T47D (cell line): ENCODE results near the gene C14orf180.
A peak's percentile ranks its signal among the peaks of the same experiment; 100 is the strongest.

Source experiments
- DNase-seq, 2 experiments: peaks; one replicate each; pipeline versions ENCODE4 v3.0.0 to v3.0.0-alpha.2; 2011 to 2012; ENCODE audit warnings: low read depth in 1 of 2, low spot score in 1 of 2
- JUND ChIP-seq: IDR thresholded peaks from 2 replicates; pipeline ENCODE4 v1.6.1; 2012; ENCODE audit warnings: low read depth
- in situ Hi-C: cut with HindIII; loops from 2 replicates; pipeline ENCODE4 v1.10.0; 2016; ENCODE audit warnings: low sequenced_read_pairs, low pct_unique_long_range_greater_than_20kb

Gene C14orf180

DNA sequence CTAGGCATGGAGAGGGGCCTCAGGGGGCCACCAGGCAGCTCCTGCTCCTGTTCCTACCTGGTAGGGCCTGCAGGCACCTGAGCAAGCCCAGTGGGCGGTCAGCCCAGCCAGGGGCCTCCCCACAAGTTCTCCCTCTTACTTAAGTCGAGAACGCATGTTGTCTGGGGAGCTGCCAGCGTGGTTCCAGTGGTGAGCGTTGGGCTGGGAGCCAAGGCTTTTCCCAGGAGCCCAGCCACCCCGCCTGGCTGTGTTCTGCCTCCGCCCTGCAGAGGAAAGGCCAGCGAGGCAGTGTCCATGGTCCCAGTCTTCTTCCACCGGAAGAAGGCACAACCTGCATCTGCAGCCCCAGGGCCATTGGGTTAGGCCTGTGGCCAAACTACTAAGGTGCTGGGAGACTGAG lies 1.4 kb downstream of the C14orf180 start:
- no peak for TF ChIP-seq JUND
- DNase-seq: no peak
- in situ Hi-C loops: no loop called here

DNA sequence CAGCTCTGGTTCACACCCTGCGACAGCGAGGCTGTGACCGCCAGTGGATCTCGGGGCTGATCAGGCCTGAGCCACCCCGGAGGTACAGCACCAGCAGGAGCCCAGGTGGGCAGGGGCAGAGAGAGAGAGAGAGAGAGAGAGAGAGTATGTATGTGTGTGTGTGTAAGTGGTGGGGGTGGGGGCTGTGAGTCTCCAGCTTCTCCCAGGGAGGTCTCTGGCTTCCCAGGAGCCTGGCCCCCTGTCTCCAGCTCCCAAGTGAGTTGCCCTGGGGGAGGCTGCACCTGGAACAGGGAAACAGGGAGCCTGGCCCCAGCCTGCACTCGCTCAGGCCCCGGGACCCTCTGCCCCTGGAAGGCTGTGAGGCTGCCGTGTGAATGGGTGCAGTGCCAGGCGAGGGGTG lies 2.0 kb downstream of the C14orf180 start:
- no peak for TF ChIP-seq JUND
- DNase-seq: no peak
- in situ Hi-C loops: no loop called here

DNA sequence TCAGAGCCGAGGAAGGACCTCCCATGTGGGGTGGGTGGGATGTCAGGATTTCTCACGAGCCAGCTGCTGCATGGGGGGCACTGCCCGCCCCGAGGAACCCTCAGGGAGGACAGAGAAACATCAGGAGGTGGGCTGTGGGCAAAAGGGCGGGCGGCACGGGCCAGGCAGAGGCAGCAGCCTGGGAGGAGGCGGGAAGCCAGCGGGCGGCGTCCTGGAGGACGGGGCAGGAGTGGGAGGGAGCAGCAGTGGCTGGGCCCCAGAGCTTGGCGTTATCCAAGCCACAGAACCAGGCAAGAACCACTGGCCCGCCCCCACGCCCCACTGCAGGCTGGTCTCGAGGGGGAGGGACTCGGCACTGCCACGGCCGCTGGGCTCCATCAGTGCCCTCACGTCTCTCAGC lies 2.4 kb downstream of the C14orf180 start:
- no peak for DNase-seq
- no peak for TF ChIP-seq JUND
- in situ Hi-C loops: no loop called here

DNA sequence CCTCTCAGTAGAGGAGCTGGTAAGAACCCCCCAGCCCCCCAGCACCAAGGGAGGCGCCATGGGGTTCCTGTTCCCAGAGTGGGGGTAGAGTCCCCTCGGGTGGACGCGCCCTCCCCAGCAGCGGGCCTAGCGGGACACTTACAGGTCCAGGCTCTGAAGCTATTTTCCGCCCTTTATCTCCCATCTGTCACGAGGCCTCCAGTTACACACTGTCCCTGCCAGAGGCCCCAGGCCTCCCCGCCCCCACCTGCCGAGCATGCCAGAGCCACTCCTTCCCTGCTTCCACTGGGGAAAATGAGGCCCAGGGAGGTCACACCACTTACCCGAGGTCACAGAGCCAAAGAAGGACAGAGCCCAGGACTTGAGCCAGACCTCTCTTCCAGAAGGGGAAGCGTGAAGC lies 3.1 kb downstream of the C14orf180 start:
- in situ Hi-C loops: no loop called here
- DNase-seq: peak; percentile 77 to 80
- no peak for TF ChIP-seq JUND

DNA sequence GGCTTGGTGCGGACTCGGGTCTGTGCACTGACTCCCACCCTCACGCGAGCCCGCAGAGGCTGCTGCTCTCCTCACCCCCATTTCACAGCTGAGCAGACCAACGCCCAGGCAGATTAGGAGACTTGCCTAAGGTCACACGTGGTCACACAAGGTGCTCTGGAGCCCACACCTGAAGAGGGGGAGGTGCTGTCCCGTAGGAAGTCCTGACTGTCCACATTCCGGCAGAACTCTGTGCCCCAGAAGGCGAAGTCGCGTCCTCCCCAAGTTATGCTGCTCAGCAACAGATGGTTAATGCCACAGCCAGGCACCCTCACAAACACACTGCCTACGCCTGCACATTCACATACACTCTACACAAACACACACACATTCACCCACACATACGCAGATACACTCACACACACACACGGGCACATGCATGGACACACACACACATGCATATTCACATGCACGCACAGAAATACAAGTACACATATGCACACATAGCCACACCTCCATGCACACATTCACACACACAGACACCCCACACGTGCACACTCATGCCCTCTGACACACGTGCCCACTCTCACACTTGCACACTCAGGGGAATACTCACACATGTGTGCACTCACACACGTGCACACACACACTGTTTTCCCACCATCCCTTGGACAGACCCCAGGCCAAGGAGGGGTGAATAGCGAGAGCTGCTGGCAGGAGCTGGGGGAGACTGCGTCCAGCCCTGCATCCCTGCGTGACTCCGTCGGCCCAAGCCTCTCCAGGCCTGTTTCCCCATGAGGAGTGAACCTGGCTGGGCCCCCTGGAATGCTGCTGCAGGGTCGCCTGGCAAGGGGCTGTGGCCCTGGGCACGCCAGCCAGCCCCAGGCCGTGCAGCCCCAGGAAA lies 4.1 kb downstream of the C14orf180 start:
- TF ChIP-seq JUND: no peak
- in situ Hi-C loops: no loop called here
- peak; percentile 81 to 84 for DNase-seq

DNA sequence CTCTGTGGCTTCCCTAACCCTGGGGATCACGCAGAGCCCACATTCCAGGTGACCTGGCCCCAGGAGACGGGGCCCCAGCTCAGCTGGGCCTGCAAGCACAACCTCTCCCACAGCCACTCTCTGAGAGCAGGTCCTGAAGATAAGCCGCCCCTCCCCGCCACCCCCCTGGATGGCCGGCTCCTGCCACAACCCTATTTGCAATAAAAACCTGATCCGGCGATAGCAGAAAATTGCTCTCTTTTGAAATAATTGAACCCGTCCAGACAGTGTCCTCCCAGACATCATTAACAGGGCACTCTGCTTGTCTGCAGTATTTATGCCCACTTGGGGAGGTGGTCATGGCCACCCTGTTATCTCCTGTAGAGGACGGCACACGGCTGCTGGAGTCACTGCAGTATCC lies 5.0 kb downstream of the C14orf180 start:
- no peak for TF ChIP-seq JUND
- in situ Hi-C loops: no loop called here

DNA sequence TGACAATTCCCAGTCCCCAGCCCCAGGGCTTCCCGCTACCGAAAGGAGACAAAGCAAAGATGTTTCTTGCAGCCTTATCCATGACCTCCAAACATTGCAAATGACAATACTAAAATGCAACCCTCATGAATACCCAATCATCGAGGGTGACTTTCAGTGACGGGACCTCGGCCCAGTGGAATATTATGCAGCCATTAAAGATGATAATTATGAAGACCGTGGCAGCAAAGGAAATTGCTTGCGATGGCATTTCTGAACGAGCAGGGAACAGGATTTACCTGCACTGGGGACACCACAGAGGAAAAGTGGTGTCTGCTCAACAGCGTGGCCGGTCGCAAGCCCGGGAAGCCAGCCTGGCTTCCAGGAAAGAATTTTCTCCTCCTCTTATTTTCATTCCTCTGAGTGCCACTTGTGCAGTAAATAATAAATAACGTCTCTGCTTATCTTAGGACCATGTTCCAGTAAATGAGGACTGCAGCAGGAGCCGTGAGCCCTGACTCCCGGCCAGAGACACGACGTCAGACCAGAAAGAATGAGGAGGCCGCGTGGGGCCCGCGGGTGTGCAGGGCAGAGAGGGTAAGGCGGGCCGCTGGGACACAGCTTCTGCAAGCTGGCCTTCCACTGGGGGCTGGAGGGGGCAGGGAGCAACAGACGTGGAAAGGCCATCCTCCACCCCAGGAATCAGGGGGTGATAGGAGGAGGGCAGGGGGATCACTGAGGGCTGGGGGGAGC lies 6.6 kb downstream of the C14orf180 start:
- in situ Hi-C loops: no loop called here

More for the DNA sequence above, 5.0 kb downstream of the C14orf180 start:
- no peak for DNase-seq

DNA sequence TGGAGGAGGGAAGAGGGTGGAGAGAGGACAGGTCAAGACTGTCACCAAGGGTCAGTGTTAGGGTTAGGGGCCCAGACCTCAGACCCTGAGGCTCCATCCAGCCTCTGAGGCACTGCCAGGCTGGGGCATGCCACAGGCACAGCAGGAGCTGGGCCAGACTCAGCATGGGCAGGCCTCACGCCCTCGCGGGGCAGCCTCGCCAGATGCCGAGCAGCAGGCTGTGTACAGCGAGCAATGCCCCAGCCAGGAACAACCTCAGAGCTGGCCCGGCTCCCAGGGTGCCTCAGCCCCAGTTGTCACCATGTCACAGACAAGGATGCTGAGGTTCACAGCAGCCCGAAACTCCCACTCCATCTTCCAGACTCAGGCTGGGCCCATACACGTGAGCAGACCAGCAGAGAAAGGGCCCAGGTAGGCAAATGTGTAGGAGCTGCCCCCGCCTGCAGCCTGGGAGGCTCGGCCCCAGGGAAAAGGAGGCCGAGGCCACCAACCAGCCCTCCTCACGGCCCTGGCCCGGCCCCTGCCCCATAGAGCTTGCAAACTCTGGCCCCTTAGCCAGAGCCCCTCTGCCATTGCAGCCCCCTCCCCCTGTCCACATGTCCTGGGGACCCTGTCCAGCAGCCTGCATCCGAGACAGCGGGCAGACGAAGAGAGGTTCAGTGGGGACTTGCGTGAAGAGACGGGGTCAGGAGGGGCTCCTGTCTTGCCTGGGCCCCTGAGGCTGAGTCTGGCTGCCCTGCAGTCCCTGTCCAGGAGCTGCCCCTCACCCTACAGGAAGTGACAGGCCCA lies 7.5 kb downstream of the C14orf180 start:
- in situ Hi-C loops: no loop called here
- no peak for TF ChIP-seq JUND
- no peak for DNase-seq

More for the DNA sequence above, 6.6 kb downstream of the C14orf180 start:
- no peak for TF ChIP-seq JUND
- no peak for DNase-seq

DNA sequence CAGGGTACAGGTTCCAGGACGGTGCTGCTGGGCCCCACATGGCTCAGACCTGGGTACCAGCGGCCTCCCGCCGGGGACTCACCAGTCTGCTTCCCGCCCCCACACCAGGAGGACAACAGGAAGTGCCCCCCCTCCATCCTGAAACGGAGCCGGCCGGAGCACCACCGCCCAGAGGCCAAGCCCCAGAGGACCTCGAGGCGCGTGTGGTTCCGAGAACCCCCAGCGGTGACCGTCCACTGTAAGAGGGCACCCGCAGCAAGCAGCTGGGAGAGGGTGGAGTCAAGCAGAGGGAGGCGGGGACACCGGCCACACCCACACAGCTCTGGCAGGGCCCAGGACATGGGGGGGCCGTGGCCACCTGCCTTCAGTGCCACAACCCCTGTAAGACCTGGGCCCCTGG lies 8.1 kb downstream of the C14orf180 start:
- TF ChIP-seq JUND: no peak
- DNase-seq: no peak
- in situ Hi-C loops: no loop called here

DNA sequence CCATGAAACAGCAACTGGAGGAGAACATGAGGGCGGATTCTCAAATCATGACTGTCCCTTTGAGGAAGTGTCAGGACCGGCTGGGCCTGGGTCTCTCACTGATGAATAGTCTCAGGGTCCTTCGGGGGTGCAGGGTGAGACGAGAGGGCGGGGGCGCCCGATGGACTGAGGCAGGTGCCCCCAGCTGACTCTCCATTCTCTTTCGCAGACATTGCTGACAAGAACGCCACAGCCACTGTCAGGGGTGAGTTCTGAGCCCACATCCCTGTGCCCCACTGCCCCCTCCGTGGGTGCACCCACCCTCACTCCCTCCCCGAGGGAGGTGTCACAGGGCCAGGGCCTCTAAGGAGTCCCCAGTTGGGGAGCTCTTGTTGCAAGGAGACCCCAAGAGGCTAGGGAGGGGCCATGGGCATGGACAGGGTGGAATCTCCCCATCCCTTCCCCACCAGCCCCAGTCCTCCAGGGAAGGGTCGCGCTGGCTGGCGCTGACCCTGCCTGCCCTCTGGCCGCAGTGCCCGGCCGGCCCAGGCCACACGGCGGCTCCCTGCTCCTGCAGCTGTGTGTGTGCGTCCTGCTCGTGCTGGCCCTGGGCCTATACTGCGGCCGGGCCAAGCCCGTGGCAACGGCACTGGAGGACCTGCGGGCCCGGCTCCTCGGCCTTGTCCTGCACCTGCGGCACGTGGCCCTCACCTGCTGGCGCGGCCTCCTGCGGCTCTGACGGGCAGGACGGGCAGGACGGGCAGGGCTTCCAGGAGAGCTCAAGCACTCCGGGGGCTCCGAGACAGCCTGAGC lies 8.7 kb downstream of the C14orf180 start:
- no peak for DNase-seq
- TF ChIP-seq JUND: no peak
- in situ Hi-C loops: no loop called here

DNA sequence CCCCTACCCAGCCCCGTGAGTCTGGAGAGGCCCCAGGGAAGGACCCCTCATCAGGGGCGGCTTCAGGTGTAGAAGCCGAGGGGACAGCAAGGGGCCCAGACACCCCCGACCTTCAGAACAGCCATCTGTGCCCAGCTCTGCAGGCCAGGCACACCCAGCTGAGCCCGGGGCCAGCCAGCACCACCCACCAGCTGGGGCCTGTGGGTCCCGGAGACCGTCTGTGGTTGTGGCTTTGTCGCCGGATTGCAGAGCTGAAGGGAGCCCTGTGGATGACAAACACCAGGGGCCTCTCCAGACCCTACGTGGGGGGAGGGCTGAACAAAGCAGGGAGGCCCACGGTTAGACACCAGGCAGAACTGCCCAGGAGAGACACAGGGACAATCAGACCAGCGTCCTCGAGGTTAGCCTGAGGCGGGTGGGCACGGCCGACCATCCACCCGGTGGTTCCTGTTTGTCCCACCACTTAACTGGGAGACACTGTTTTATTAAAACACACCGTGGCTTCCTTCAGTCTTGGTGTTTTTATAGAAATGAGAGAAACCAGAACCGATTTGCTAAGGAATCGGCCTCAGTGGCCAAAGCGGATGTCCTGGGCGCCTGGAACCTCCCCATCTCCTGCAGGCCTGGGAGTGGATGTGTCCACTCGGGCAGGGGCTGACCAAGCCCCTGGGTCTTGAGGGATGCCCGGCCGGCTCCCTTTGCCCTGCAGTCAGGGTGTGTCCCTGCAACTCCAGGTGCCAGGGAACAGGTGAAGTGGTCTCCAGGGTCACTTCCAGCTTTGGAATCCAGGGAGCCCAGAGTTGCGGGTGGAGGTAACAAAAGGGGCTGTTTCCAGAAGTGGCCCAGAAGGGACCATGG lies 10.0 kb downstream of the C14orf180 start:
- in situ Hi-C loops: no loop called here
- DNase-seq: no peak
- no peak for TF ChIP-seq JUND
